Metanephros (tissue), 2 donors: ENCODE data around the gene MINDY1. TPM values are rescaled to one million over a fixed set of nuclear protein-coding genes. Genes with fewer than 3 reads are reported as not detected.

Source experiments
- small RNA-seq: library from RNA; depleted of rRNA; stranded (forward); fragments of <200 nt; gene quantifications from one replicate; pipeline ENCODE3, GENCODE V24; 2014; ENCODE audit warnings: low replicate concordance
- total RNA-seq: library from RNA; depleted of rRNA; stranded (reverse); fragments of >200 nt; gene quantifications from one replicate; pipeline ENCODE4 v1.2.3, GENCODE V29; 2014

MINDY1 gene
- total RNA-seq: 45.6 TPM

GRCh38 chr1:151006327-151007052 is at the start of gene MINDY1:
Gene MINDY1 (minus strand): TSS chr1:151006902. CDS start chr1:151002617, 4,285 bp downstream.

GRCh38 chr1:151047591-151047924 is 40.9 kb upstream of the MINDY1 start, which contains the start of gene C1orf56:
Gene C1orf56 (plus strand): TSS chr1:151047751. CDS start chr1:151047848, 97 bp downstream.

GRCh38 chr1:151036356-151036755 is 29.7 kb upstream of the MINDY1 start, which contains the start of gene BNIPL:
Gene BNIPL (plus strand): TSS chr1:151036586. CDS start chr1:151036726, 140 bp downstream.

GRCh38 chr1:151008244-151009205 is 1.8 kb upstream of the MINDY1 start, which contains the start of gene PRUNE1:
Gene PRUNE1 (plus strand): TSS chr1:151008449. CDS start chr1:151008633, 184 bp downstream.

GRCh38 chr1:150981805-150982712 is 24.6 kb downstream of the MINDY1 start, which contains the start of gene ANXA9:
Gene ANXA9 (plus strand): TSS chr1:150982292. CDS start chr1:150983106, 814 bp downstream.

GRCh38 chr1:150974580-150975478 is 31.9 kb downstream of the MINDY1 start, which contains the start of gene CERS2:
Gene CERS2 (minus strand): TSS chr1:150974835. CDS start chr1:150969090, 5,745 bp downstream.

Small RNAs within 50 kb of the gene (small RNA-seq; reads per million reads assigned to genes)
- gene RNU6-884P: not detected

Other genes with a start within 250 kb of the MINDY1 start
- 46.1 TPM for gene CTSS, start 241.1 kb downstream of the MINDY1 start, total RNA-seq
- gene CTSK, start 198.6 kb downstream of the MINDY1 start, total RNA-seq: 20.7 TPM
- gene ARNT, start 130.3 kb downstream of the MINDY1 start, total RNA-seq: 53.2 TPM
- gene CTXND2, start 119.8 kb downstream of the MINDY1 start, total RNA-seq: not detected
- gene SETDB1, start 80.5 kb downstream of the MINDY1 start, total RNA-seq: 61.7 TPM
- gene CERS2, start 32.1 kb downstream of the MINDY1 start, total RNA-seq: 123 TPM
- 8.5 TPM for gene ANXA9, start 24.6 kb downstream of the MINDY1 start, total RNA-seq
- gene PRUNE1, start 1.5 kb upstream of the MINDY1 start, total RNA-seq: 26.0 TPM
- 1.9 TPM for gene BNIPL, start 29.7 kb upstream of the MINDY1 start, total RNA-seq
- 5.5 TPM for gene C1orf56, start 40.8 kb upstream of the MINDY1 start, total RNA-seq
- 48.6 TPM for gene CDC42SE1, start 52.7 kb upstream of the MINDY1 start, total RNA-seq
- 4.1 TPM for gene MLLT11, start 53.5 kb upstream of the MINDY1 start, total RNA-seq
- 18.2 TPM for gene GABPB2, start 63.9 kb upstream of the MINDY1 start, total RNA-seq
- gene SEMA6C, start 139.7 kb upstream of the MINDY1 start, total RNA-seq: 39.0 TPM
- 2.3 TPM for gene TNFAIP8L2, start 149.7 kb upstream of the MINDY1 start, total RNA-seq
- gene LYSMD1, start 159.0 kb upstream of the MINDY1 start, total RNA-seq: 12.6 TPM
- gene SCNM1, start 159.2 kb upstream of the MINDY1 start, total RNA-seq: 20.4 TPM
- 12.4 TPM for gene TMOD4, start 169.1 kb upstream of the MINDY1 start, total RNA-seq
- gene VPS72, start 183.3 kb upstream of the MINDY1 start, total RNA-seq: 26.0 TPM
- gene PIP5K1A, start 191.7 kb upstream of the MINDY1 start, total RNA-seq: 70.8 TPM
- gene PSMD4, start 247.8 kb upstream of the MINDY1 start, total RNA-seq: 97.2 TPM